HUES48 (cell line): Measurements from ENCODE around the gene KCNG4.

Experiments used
- H3K27ac ChIP-seq: one replicate; pipeline ENCODE4 v1.7.0; 2013; ENCODE audit warnings: low read depth, low read length, inconsistent platforms
- H3K27me3 ChIP-seq: 2 replicates; pipeline ENCODE4 v1.6.1; 2013; ENCODE audit warnings: mild to moderate bottlenecking, low read length; ENCODE audit not compliant: control insufficient read depth, insufficient read depth
- H3K36me3 ChIP-seq: 2 replicates; pipeline ENCODE4 v1.6.1; 2013; ENCODE audit warnings: low read length; ENCODE audit not compliant: control insufficient read depth, insufficient read depth
- H3K4me1 ChIP-seq: 2 replicates; pipeline ENCODE4 v1.6.1; 2013; ENCODE audit warnings: mild to moderate bottlenecking, low read length; ENCODE audit not compliant: control insufficient read depth, insufficient read depth
- H3K4me3 ChIP-seq: 2 replicates; pipeline ENCODE4 v1.5.1; 2013; ENCODE audit warnings: mild to moderate bottlenecking, low read depth, low read length
- H3K9ac ChIP-seq: 2 replicates; pipeline ENCODE4 v1.6.1; 2013; ENCODE audit warnings: mild to moderate bottlenecking, low read depth, low read length, moderate library complexity
- H3K9me3 ChIP-seq: 2 replicates; pipeline ENCODE4 v1.6.1; 2013; ENCODE audit warnings: low read length; ENCODE audit not compliant: control insufficient read depth, insufficient read depth

KCNG4 gene

DNA sequence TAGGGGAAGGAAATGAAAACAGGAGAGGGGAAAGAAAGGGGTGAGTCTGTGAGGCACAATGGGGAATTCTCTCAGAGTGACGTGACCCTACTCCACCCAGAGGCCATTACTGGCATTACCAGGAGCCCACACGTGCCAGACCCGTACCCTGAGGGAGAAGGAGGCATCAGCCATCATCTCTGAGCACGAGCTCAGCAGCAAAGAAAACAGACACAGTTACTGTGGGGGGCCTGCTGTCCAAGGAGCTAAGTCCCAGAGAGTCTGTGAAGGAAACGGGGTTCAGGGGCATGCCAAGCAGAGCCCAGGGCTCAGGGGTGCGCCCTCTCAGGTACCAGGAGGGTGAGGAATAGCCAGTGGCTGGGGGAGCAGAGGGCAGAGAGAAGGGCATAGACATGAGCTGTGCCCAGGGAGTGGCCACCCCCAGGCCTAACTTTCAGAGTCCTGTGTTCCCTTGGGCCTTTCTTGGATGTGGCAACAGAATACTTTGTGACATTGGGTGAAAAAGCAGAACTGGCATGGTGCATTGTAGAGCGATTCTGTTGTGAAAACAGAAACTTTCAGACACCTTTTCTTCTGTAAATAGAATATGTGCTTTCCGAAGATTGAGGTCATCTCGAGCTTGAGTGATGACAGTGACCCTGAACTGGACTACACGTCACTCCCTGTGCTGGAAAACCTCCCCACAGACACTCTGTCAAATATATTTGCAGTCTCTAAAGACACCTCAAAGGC, 64.3 kb downstream of the KCNG4 start:
- no peaks in the 10 kb centered on the region for H3K4me1 ChIP-seq
- H3K4me3 ChIP-seq = no peak overlapping the region
- H3K9ac ChIP-seq = no peak overlapping the region
- peaks cover 30% of the 10 kb centered on the region for H3K36me3 ChIP-seq
- no peaks in the 10 kb centered on the region for H3K27me3 ChIP-seq
- no peak overlapping the region for H3K27ac ChIP-seq
- no peaks in the 10 kb centered on the region for H3K9me3 ChIP-seq

- no peaks in the 10 kb centered on the region for H3K27me3 ChIP-seq
- peaks cover 20% of the 10 kb centered on the region for H3K36me3 ChIP-seq
- no peaks in the 10 kb centered on the region for H3K4me1 ChIP-seq
- no peaks in the 10 kb centered on the region for H3K9me3 ChIP-seq
- H3K27ac ChIP-seq = no peak overlapping the region
- no peak overlapping the region for H3K9ac ChIP-seq
- no peak overlapping the region for H3K4me3 ChIP-seq
Measured at GRCh38 chr16:84174396-84174795, 65.4 kb downstream of the KCNG4 start.

DNA sequence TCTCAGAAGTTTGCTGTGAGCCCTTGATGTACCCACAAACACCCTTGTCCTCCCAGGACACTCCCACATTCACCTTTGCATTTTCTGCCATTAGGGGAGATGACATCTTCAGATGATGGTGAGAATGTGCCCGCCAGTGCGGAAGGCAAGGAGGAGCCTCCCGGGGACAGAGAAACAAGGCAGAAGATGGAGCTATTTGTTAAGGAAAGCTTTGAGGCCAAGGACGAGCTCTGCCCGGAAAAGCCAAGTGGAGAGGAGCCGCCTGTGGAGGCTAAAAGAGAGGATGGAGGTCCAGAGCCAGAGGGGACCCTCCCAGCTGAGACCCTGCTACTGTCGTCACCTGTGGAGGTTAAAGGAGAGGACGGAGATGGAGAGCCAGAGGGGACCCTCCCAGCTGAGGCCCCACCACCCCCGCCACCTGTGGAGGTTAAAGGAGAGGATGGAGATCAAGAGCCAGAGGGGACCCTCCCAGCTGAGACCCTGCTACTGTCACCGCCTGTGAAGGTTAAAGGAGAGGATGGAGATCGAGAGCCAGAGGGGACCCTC, 70.0 kb downstream of the KCNG4 start:
- H3K9ac ChIP-seq = no peak overlapping the region
- H3K9me3 ChIP-seq = no peaks in the 10 kb centered on the region
- H3K4me1 ChIP-seq = peaks cover 3% of the 10 kb centered on the region; the same call in 1 of the 2 replicates
- no peak overlapping the region for H3K4me3 ChIP-seq
- H3K27me3 ChIP-seq = no peaks in the 10 kb centered on the region
- no peak overlapping the region for H3K27ac ChIP-seq
- no peaks in the 10 kb centered on the region for H3K36me3 ChIP-seq
